Measurements from ENCODE around the gene CYP2W1.
"Not testable (repeated sequence)": the region's sequence is repeated elsewhere in the genome, so short reads cannot be mapped to it uniquely, and the experiment has no call there.

CYP2W1 gene

GRCh38 chr7:951881-952547 is 31.0 kb upstream of the CYP2W1 start:
- DNase-seq (ENCODE audit: low read depth in 2 of 2): no peak

- no peak for DNase-seq (ENCODE audit: low read depth in 2 of 2)
Measured at GRCh38 chr7:952548-953441, 30.2 kb upstream of the CYP2W1 start.

- peak in 1 of 2 donors; percentile 36 for DNase-seq (ENCODE audit: low read depth in 2 of 2)
Measured at GRCh38 chr7:953547-954327, 29.2 kb upstream of the CYP2W1 start.

GRCh38 chr7:954330-955238 is 28.4 kb upstream of the CYP2W1 start, which contains the start of gene ADAP1:
Gene ADAP1 (minus strand): TSS chr7:954680. CDS start chr7:954477, 203 bp downstream.
- peak in 1 of 2 donors; percentile 69 for DNase-seq (ENCODE audit: low read depth in 2 of 2)

DNA sequence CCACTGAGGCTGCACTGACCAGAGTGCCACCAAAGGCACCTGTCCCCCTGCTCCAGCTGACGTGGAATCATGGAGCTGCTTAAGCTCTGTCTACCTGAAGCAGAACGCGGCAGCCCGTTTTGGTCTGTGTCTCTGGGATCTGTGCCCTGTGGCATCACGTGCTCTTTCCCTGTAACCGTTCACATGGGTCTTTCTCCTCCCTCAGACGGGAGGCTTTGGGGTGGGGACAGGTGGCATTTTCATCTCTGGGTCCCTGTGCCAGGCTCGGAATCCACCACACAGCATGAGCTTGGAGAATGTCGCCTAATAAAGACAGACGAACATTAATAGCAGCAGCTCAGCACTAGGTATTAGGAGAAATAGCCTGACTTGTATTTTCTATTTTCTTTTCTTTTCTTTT is 26.9 kb upstream of the CYP2W1 start:
- no peak for DNase-seq (ENCODE audit: low read depth in 2 of 2)

GRCh38 chr7:957418-958220 is 25.4 kb upstream of the CYP2W1 start:
- no peak for DNase-seq (ENCODE audit: low read depth in 2 of 2)

DNA sequence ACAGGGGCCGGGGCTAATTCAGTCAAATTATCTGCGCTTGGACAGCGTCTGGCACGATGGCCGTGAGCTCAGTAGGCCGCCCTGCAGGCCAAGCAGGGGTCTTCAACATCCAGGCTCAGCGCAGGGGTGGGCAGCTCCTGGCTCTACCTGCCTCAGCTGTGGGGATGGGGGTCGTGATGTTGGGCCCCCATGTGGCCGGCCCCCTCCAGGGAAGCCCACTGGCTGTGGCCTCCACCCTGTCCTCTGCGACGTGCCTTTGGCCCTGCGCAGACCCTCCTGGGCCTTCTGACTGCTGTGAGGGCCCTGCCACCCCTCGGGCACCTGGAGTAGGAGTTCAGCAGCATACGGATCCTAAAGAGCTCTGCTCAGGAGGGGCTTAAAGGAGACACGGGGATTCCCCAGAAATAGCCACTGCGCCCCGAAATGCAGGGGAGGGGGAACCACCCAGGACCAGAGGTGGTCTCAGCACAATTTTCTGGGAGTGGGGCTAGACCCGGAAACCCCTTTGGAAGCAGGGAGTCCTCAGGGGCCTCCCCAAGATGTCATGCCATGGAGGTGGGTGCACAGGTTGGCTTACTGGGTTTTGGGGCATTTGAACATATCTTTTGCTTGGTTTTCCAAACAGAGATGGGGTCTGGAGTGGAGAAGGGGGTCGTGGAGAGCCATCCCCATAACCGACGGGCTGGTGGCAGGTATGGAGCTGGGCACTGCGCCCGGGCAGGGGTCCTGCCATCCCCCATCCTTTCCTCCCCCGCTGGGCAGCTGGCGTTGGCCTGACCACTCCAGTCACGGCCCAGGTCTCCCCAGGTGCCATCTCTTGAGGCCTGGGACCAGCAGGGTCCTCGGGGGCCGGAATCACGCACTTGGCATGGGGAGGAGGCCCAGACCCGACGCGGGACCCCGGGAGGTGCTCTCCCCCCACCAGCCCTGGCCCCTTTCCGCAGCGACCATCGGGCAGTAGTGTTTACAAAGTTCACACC is 24.5 kb upstream of the CYP2W1 start:
- DNase-seq (ENCODE audit: low read depth in 2 of 2): no peak

DNA sequence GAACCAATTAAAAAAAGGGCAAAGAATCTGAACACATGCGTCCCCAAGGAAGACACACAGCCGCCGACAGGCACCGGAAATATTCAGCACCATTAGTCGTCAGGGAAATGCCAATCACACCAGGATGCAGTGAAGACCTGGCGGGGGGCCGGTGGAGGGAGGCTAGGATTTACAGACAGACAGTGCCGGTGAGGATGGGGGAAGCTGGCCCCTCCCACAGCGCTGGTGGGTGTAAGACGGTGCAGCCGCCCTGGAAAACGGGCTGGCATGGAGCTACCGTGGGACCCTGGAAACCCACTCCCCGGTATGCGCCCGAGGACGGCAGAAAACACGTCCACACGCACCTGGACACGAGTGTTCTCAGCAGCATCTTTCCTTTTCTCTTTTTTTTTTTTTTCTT is 23.7 kb upstream of the CYP2W1 start:
- DNase-seq (ENCODE audit: low read depth in 2 of 2): no peak

GRCh38 chr7:959740-960139 is 23.2 kb upstream of the CYP2W1 start:
- not testable (repeated sequence) for DNase-seq (ENCODE audit: low read depth in 2 of 2)

GRCh38 chr7:960269-960871 is 22.6 kb upstream of the CYP2W1 start:
- DNase-seq (ENCODE audit: low read depth in 2 of 2): no peak

DNA sequence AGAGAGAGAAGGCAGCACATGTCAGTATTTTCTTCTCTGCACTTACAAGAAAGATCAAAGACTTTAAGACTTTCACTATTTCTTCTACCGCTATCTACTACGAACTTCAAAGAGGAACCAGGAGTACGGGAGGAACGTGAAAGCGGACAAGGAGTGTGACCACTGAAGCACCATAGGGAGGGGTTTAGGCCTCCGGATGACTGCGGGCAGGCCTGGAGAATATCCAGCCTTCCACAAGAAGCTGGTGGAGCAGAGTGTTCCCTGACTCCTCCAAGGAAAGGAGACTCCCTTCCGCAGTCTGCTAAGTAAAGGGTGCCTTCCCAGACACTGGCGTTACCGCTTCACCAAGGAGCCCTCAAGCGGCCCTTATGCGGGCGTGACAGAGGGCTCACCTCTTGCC is 22.0 kb upstream of the CYP2W1 start:
- DNase-seq (ENCODE audit: low read depth in 2 of 2): not testable (repeated sequence)

GRCh38 chr7:961546-962400 is 21.2 kb upstream of the CYP2W1 start:
- DNase-seq (ENCODE audit: low read depth in 2 of 2): no peak

GRCh38 chr7:962401-963081 is 20.4 kb upstream of the CYP2W1 start:
- no peak for DNase-seq (ENCODE audit: low read depth in 2 of 2)

- no peak for DNase-seq (ENCODE audit: low read depth in 2 of 2)
Measured at GRCh38 chr7:963236-964078, 19.5 kb upstream of the CYP2W1 start.

DNA sequence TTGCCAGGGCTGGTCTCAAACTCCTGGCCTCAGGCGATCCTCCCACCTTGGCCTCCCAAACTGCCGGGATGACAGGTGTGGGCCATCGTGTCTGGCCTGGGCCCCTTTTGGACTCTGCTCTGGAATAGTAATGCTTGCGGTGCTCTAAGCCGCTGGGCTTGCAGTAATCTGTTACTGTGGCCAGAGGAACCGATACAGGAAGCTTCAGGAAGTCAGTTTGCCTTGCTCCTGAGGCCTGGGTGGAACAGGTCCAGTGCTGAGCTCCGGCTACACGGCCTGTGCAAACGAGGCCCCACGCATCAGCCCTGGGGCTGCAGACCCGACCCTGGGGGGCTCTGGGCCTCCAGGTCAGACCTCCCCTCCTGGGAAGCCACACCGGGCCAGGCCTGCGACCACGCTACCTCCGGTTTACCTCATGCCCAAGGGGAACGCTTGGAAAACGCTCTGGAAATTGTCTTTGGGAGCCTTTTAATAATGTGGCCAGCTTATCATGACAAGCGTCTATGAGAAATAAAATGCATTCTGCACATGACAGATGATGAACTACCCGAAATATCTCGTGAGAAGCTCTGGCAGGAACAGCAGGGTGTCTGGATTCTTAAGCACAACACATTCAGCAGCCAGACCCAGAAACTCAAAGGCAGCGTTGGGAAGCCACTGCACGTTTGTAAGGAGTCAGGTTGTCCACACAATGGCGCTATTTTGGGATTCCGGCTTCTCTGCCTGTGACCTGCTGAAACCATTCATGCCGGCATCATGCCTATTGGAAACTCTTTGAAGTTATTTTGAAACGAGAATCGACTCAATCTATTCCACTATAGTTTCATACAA is 18.4 kb upstream of the CYP2W1 start:
- DNase-seq (ENCODE audit: low read depth in 2 of 2): no peak
